HFFc6 (cell line): ENCODE measurements around the gene PPWD1. TPM values are rescaled to one million over a fixed set of nuclear protein-coding genes. Genes with fewer than 3 reads are reported as not detected.

Source experiments
- DNase-seq: peaks from one replicate; pipeline ENCODE4 v3.0.0-alpha.2; 2018
- H3K27ac Mint-ChIP-seq: 2 replicates; pipeline ENCODE4 v1.8.0; 2020; ENCODE audit warnings: mild to moderate bottlenecking, mixed read lengths
- H3K27me3 Mint-ChIP-seq: 2 replicates; pipeline ENCODE4 v1.8.0; 2021; ENCODE audit warnings: mild to moderate bottlenecking, moderate library complexity, mixed read lengths; ENCODE audit not compliant: insufficient read depth
- H3K36me3 Mint-ChIP-seq: 2 replicates; pipeline ENCODE4 v1.8.0; 2021; ENCODE audit warnings: low read depth, mixed read lengths
- H3K4me1 Mint-ChIP-seq: 2 replicates; pipeline ENCODE4 v1.8.0; 2020; ENCODE audit warnings: low read depth, mixed read lengths
- H3K4me3 Mint-ChIP-seq: 2 replicates; pipeline ENCODE4 v1.8.0; 2020; ENCODE audit warnings: mild to moderate bottlenecking, moderate library complexity, mixed read lengths
- H3K9me3 Mint-ChIP-seq: 2 replicates; pipeline ENCODE4 v1.8.0; 2020; ENCODE audit warnings: mild to moderate bottlenecking, mixed read lengths
- CTCF ChIP-seq: fragments of 200-600 bp; sonication (generic); IDR thresholded peaks from 2 replicates; pipeline ENCODE4 v1.5.0; 2021; ENCODE audit warnings: antibody characterized with exemption, mild to moderate bottlenecking
- total RNA-seq, 6 experiments: library from RNA; stranded (reverse); fragmentation: NEBNext Ultra II Directional; extraction: Animal tissue kit (Norgen Biotek cat#: 25700); gene quantifications; 2 replicates in 1 of 6; 3 replicates in 5 of 6; pipeline ENCODE4 v1.2.3, GENCODE V29; 2021

PPWD1 gene
- total RNA-seq, 6 experiments from 2014 or later: 17.1 to 24.0 (median 22.1) TPM

- H3K4me3 Mint-ChIP-seq: no peak overlapping the region
- no peaks in the 10 kb centered on the region for H3K9me3 Mint-ChIP-seq
- no peak overlapping the region for H3K27ac Mint-ChIP-seq
- no peaks in the 10 kb centered on the region for H3K4me1 Mint-ChIP-seq
- peaks cover 32% of the 10 kb centered on the region for H3K36me3 Mint-ChIP-seq
- no peak for DNase-seq
- no peaks in the 10 kb centered on the region for H3K27me3 Mint-ChIP-seq
- TF ChIP-seq CTCF: no peak
Measured at GRCh38 chr5:65544473-65544872, 18.6 kb upstream of the PPWD1 start.

- Mint-ChIP-seq H3K27ac (no peak overlapping the region), H3K36me3 (peaks cover 28% of the 10 kb centered on the region), H3K27me3 (no peaks in the 10 kb centered on the region), H3K4me1 (no peaks in the 10 kb centered on the region), H3K4me3 (no peak overlapping the region), H3K9me3 (no peaks in the 10 kb centered on the region)
- no peak for DNase-seq
- no peak for TF ChIP-seq CTCF
Measured at GRCh38 chr5:65546141-65546540, 17.0 kb upstream of the PPWD1 start.

- Mint-ChIP-seq H3K36me3 (peaks cover 24% of the 10 kb centered on the region), H3K27me3 (no peaks in the 10 kb centered on the region), H3K4me1 (no peaks in the 10 kb centered on the region), H3K4me3 (no peak overlapping the region), H3K27ac (no peak overlapping the region), H3K9me3 (no peaks in the 10 kb centered on the region)
- DNase-seq: no peak
- no peak for TF ChIP-seq CTCF
Measured at GRCh38 chr5:65548281-65548680, 14.8 kb upstream of the PPWD1 start.

GRCh38 chr5:65553941-65554340, 9.2 kb upstream of the PPWD1 start:
- TF ChIP-seq CTCF: no peak
- H3K4me1 Mint-ChIP-seq: peaks cover 29% of the 10 kb centered on the region
- no peaks in the 10 kb centered on the region for H3K9me3 Mint-ChIP-seq
- H3K27ac Mint-ChIP-seq: 0 out of 2 replicates have a peak overlapping the region, but pooled peaks have one; percentile 6
- no peak for DNase-seq
- H3K4me3 Mint-ChIP-seq: no peak overlapping the region
- peaks cover 12% of the 10 kb centered on the region for H3K36me3 Mint-ChIP-seq
- H3K27me3 Mint-ChIP-seq: peaks cover 2% of the 10 kb centered on the region; the same call in 1 of the 2 replicates

- peak; percentile 10 for DNase-seq
- peaks cover 13% of the 10 kb centered on the region; the same call in 1 of the 2 replicates for H3K36me3 Mint-ChIP-seq
- H3K4me3 Mint-ChIP-seq: no peak overlapping the region
- H3K27me3 Mint-ChIP-seq: peaks cover 2% of the 10 kb centered on the region; the same call in 1 of the 2 replicates
- H3K27ac Mint-ChIP-seq: peak overlapping the region; percentile 30; the same call in 1 of the 2 replicates
- H3K9me3 Mint-ChIP-seq: no peaks in the 10 kb centered on the region
- TF ChIP-seq CTCF: no peak
- H3K4me1 Mint-ChIP-seq: peaks cover 35% of the 10 kb centered on the region
Measured at GRCh38 chr5:65555287-65555686, 7.8 kb upstream of the PPWD1 start.

GRCh38 chr5:65556181-65556580, 6.9 kb upstream of the PPWD1 start:
- Mint-ChIP-seq H3K36me3 (peaks cover 13% of the 10 kb centered on the region; the same call in 1 of the 2 replicates), H3K4me1 (peaks cover 39% of the 10 kb centered on the region), H3K27ac (no peak overlapping the region), H3K27me3 (peaks cover 2% of the 10 kb centered on the region; the same call in 1 of the 2 replicates), H3K9me3 (no peaks in the 10 kb centered on the region), H3K4me3 (no peak overlapping the region)
- no peak for TF ChIP-seq CTCF
- DNase-seq: no peak
